ENCODE results near the gene CFAP141. TPM values are rescaled to one million over a fixed set of nuclear protein-coding genes. Genes with fewer than 3 reads are reported as not detected.

Gene CFAP141
- total RNA-seq, 1 experiment from 2014 or later = not detected

GRCh38 chr1:154181944-154182343 lies 24.2 kb downstream of the CFAP141 start:
- Mint-ChIP-seq H3K4me3 (ENCODE audit: low read depth, unreplicated experiment) (peak overlapping the region; percentile 92), H3K36me3 (ENCODE audit: insufficient read depth, unreplicated experiment) (peaks cover 55% of the 10 kb centered on the region), H3K27me3 (ENCODE audit: unreplicated experiment) (no peaks in the 10 kb centered on the region), H3K9me3 (ENCODE audit: low read depth, unreplicated experiment) (no peaks in the 10 kb centered on the region), H3K4me1 (ENCODE audit: low read depth, unreplicated experiment) (peaks cover 60% of the 10 kb centered on the region), H3K27ac (ENCODE audit: unreplicated experiment) (peak overlapping the region; percentile 97)
- no peak for TF ChIP-seq CTCF (IDR thresholded peaks at IDR 0.05; ENCODE audit: unreplicated experiment)
- TSS peak; percentile 23 for BruUV-seq (replicated peaks)
- CTCF ChIA-PET = interaction anchor here (1.4 kb wide), 1 partner anchor 12 kb away, joined by 4 read pairs; no protein-coding TSS in a partner anchor
- no peak for DNase-seq
- intact Hi-C loops (cut with micrococcal nuclease; ENCODE audit: unreplicated experiment) = no loop called here

GRCh38 chr1:154179946-154180687 lies 26.0 kb downstream of the CFAP141 start:
- BruUV-seq (replicated peaks) = no TSS peak
- no peaks in the 10 kb centered on the region for H3K9me3 Mint-ChIP-seq (ENCODE audit: low read depth, unreplicated experiment)
- H3K27me3 Mint-ChIP-seq (ENCODE audit: unreplicated experiment) = no peaks in the 10 kb centered on the region
- no peak for TF ChIP-seq CTCF (IDR thresholded peaks at IDR 0.05; ENCODE audit: unreplicated experiment)
- intact Hi-C loops (cut with micrococcal nuclease; ENCODE audit: unreplicated experiment) = no loop called here
- H3K27ac Mint-ChIP-seq (ENCODE audit: unreplicated experiment) = peak overlapping the region; percentile 35
- peak overlapping the region; percentile 92 for H3K4me3 Mint-ChIP-seq (ENCODE audit: low read depth, unreplicated experiment)
- CTCF ChIA-PET = interaction anchor here (0.6 to 1.1 kb wide), 2 partner anchors 154 to 190 kb away, joined by 3 to 4 read pairs; partner anchors contain the start of gene RPS27
- H3K36me3 Mint-ChIP-seq (ENCODE audit: insufficient read depth, unreplicated experiment) = peaks cover 71% of the 10 kb centered on the region
- peaks cover 61% of the 10 kb centered on the region for H3K4me1 Mint-ChIP-seq (ENCODE audit: low read depth, unreplicated experiment)
- DNase-seq = peak; percentile 28

GRCh38 chr1:154178911-154179811 lies 27.0 kb downstream of the CFAP141 start:
- no peaks in the 10 kb centered on the region for H3K9me3 Mint-ChIP-seq (ENCODE audit: low read depth, unreplicated experiment)
- H3K27me3 Mint-ChIP-seq (ENCODE audit: unreplicated experiment) = no peaks in the 10 kb centered on the region
- H3K4me1 Mint-ChIP-seq (ENCODE audit: low read depth, unreplicated experiment) = peaks cover 61% of the 10 kb centered on the region
- BruUV-seq (replicated peaks) = no TSS peak
- CTCF ChIA-PET = no interaction called here
- intact Hi-C loops (cut with micrococcal nuclease; ENCODE audit: unreplicated experiment) = no loop called here
- peak overlapping the region; percentile 35 for H3K27ac Mint-ChIP-seq (ENCODE audit: unreplicated experiment)
- H3K36me3 Mint-ChIP-seq (ENCODE audit: insufficient read depth, unreplicated experiment) = peaks cover 80% of the 10 kb centered on the region
- TF ChIP-seq CTCF (IDR thresholded peaks at IDR 0.05; ENCODE audit: unreplicated experiment) = no peak
- DNase-seq = no peak
- peak overlapping the region; percentile 92 for H3K4me3 Mint-ChIP-seq (ENCODE audit: low read depth, unreplicated experiment)

GRCh38 chr1:154178013-154178412 lies 28.1 kb downstream of the CFAP141 start:
- peaks cover 53% of the 10 kb centered on the region for H3K4me1 Mint-ChIP-seq (ENCODE audit: low read depth, unreplicated experiment)
- CTCF ChIA-PET = interaction anchor here (0.8 kb wide), 1 partner anchor 20 kb away, joined by 3 read pairs; no protein-coding TSS in a partner anchor
- intact Hi-C loops (cut with micrococcal nuclease; ENCODE audit: unreplicated experiment) = no loop called here
- no peaks in the 10 kb centered on the region for H3K9me3 Mint-ChIP-seq (ENCODE audit: low read depth, unreplicated experiment)
- H3K4me3 Mint-ChIP-seq (ENCODE audit: low read depth, unreplicated experiment) = peak overlapping the region; percentile 27
- no peak for DNase-seq
- peak overlapping the region; percentile 51 for H3K27ac Mint-ChIP-seq (ENCODE audit: unreplicated experiment)
- no peak for TF ChIP-seq CTCF (IDR thresholded peaks at IDR 0.05; ENCODE audit: unreplicated experiment)
- no peaks in the 10 kb centered on the region for H3K27me3 Mint-ChIP-seq (ENCODE audit: unreplicated experiment)
- H3K36me3 Mint-ChIP-seq (ENCODE audit: insufficient read depth, unreplicated experiment) = peaks cover 80% of the 10 kb centered on the region
- no TSS peak for BruUV-seq (replicated peaks)
